Brain pericyte (primary cell): ENCODE data around the gene RASGRP4.
"Not testable (repeated sequence)": the region's sequence is repeated elsewhere in the genome, so short reads cannot be mapped to it uniquely, and the experiment has no call there.

Experiments used
- DNase-seq: peaks from one replicate; pipeline ENCODE4 v3.0.0-alpha.2; 2012; ENCODE audit warnings: low read depth, low spot score

RASGRP4 gene

DNA sequence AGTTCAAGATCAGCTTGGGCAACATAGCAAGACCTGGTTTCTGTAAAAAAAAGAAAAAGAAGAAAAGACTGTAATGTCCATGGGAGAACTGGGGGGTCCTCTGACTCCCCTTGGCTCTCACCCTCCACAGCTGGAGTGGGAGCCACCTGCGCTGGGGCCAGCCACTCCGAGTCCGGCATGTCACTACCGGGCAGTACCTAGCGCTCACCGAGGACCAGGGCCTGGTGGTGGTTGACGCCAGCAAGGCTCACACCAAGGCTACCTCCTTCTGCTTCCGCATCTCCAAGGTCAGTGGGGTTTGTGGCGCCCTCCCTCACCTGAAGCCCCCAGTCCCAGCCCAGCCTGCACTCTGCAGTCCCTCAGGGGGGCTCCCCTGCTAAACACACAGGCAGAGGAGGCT is 22.2 kb upstream of the RASGRP4 start:
- no peak for DNase-seq

- no peak for DNase-seq
Observed at GRCh38 chr19:38445362-38445761, 19.3 kb upstream of the RASGRP4 start.

DNA sequence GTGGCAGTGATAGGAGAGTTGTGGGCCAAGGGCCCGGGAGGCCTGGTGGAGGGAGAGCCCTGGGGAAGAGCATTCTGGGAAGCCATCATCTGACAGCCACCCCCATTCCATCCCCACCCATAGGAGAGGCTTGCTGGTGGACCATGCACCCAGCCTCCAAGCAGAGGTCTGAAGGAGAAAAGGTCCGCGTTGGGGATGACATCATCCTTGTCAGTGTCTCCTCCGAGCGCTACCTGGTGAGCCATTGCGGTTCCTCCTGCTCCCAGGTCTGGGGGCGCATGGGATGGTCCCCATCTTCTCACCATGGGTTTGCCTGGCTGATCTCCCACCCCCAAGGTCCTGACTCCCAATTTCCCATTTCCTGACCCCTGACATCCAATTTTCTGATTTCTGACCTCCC is 18.0 kb upstream of the RASGRP4 start:
- DNase-seq, result no peak

DNA sequence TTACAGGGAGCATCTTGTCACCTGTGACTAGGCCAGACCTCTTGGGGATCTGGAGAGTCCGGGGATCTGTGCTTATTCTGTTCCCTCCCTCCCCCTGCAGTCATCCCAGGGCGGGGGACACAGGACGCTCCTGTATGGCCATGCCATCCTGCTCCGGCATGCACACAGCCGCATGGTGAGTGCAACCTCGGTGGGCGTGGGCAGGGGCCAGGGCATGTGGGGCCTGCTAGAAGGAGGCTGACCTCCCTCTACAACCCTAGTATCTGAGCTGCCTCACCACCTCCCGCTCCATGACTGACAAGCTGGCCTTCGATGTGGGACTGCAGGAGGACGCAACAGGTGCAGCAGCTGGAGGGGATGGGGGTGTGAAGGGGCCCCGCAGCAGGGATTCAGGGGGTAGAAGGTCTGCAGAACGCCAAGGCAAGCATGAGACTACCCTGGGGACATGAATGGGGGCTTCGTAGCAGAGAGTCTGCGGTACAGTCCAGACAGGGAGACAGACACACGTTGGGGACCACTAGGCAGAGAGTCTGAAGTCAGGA is 17.5 kb upstream of the RASGRP4 start:
- no peak for DNase-seq

DNA sequence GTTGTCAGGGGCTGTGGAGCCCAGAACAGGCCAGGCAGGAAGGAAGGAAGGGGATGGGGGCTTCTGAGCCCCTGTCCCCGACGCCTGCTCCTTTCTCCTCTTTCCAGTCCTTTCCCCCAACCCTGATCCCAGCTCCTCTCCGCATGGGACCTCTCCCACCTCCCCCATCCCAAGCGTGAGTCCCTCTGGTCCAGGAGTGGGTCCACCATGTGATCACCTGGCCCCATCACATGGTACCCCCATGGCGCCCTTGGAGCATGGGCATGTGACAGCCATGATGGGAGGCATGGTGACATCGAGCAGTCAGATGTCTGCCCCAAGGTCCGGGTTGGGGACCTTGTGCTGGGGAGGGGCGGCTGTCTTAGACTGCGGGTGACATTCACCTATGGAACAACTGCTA is 16.7 kb upstream of the RASGRP4 start:
- no peak for DNase-seq

DNA sequence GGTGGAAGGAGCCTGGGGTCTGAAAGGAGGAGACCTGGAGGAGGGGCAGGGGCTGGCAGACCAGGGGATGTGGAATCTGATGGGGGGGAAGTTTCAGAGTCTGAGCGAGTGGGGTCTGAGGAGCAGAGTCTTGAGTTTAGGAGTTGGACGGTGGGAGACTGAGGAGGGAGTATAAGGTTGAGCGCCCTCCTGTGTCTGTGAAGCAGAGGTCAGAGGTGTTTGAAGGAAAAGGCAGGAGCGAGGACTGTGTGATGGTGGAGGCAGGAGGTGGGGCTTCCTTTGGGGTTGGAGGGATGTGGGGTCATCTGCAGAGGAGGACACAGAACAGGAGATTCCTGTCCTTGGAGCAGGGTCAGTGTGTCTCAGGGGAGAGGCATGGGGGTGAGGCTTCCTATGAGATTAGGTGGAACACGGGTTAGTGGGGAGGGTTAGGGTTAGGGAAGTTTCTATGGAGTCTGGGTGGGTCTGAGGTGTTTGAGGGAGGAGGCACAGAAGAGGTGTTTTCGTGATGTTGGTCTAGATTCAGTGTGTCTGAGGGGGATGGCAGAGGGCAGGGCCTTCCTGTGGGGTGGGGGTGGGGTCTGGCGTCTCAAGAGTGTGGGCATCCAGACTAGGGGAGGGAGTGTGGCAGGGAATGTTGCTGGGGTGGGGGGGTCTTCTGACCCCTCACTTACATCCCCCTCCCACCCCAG is 15.8 kb upstream of the RASGRP4 start:
- no peak for DNase-seq

GRCh38 chr19:38440592-38440991 is 14.6 kb upstream of the RASGRP4 start:
- DNase-seq, result no peak

DNA sequence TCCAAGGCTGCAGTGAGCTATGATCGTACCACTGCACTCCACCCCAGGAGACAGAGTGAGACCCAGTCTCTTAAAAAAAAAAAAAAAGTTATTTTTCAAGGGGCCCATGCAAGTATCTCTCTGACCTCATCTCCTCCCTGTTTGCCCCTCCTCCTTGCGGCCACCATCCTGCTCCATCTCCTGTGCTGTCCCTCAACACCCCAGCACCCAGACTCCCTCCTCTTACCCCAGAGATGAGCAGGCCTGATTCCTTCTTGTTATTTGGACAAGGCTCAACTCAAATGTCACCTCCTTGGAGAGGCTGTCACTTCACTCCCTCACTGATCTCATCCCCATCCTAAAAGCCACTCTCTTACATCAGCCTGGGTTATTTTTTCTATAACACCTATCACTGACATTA is 11.9 kb upstream of the RASGRP4 start:
- no peak for DNase-seq

GRCh38 chr19:38437295-38437694 is 11.3 kb upstream of the RASGRP4 start:
- no peak for DNase-seq

DNA sequence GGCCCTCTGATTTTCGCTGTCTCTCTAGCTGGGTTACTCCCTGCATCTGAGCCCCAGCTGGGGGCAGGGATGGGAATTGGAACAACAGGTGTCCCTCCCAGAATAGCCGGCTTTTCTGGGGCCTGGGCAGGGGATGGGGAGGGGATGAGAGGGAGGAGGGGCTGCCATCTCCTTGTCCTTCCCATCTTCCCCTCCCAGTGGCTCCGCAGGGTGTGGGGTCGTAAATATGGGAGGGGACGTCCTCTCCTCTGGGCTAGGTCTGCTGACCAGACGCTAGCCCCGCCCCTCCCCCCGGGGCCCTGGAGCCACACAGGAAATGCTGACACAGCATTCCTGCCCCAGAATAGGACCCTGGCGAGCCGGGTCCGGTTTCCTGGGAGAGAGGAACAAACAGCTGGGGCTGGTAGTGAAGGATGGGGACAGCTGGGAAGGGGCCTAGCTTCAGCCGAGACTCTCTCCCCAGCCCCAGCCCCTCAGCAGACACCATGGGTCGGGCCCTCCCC is 8.6 kb upstream of the RASGRP4 start:
- DNase-seq, result no peak

GRCh38 chr19:38433268-38433733 is 7.3 kb upstream of the RASGRP4 start, which contains the start of gene RYR1:
TSS of gene RYR1 (plus strand) at chr19:38433691. CDS start at chr19:38433830, 139 bp downstream.
- DNase-seq, result no peak

- no peak for DNase-seq
Observed at GRCh38 chr19:38430931-38431330, 4.9 kb upstream of the RASGRP4 start.

DNA sequence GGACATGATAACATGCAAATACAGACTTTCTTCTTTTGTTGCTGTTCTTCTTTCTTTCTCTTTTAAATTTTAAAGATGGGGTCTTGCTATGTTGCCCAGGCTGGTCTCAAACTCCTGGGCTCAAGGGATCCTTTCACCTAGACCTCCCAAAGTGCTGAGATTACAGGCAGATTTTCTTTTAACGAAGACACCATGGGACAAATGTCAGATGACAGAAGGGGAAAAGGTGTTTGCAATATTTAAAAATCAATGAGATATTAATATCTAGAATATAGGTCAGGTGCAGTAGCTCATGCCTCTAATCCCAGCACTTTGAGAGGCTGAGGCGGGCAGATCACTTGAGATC is 3.8 kb upstream of the RASGRP4 start:
- DNase-seq, result no peak

- no peak for DNase-seq
Observed at GRCh38 chr19:38429055-38429810, 3.2 kb upstream of the RASGRP4 start.

GRCh38 chr19:38427035-38427677 is 1.1 kb upstream of the RASGRP4 start:
- DNase-seq, result not testable (repeated sequence)

DNA sequence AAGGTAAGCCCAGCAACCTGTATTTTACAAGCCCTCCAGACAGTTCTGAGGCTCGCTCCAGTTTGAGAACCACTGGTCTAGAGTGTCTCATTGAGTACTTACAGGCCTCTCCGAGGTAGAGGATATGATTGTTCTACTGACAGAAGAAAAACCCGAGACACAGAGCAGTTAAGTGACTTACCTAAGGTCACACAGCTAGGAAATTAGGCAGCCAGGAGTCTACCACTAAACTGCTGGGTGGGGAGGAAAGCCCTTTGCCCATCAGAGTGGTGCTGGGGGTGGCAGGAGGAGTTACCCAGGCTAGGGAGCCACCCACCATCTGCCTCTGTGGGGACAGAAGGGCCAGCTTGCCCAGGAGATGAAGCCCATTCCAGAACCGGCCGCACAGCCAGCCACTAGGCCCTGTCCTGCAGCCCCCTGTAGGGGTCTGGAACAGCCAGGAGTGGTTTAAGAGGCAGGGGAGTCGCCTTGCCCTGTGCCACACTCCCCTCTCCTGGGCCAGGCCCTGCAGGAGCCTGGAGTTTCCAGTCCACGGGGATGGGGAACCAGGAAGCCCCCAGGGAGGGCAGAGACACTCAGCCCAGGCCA is 703 bp downstream of the RASGRP4 start:
- DNase-seq, result no peak

DNA sequence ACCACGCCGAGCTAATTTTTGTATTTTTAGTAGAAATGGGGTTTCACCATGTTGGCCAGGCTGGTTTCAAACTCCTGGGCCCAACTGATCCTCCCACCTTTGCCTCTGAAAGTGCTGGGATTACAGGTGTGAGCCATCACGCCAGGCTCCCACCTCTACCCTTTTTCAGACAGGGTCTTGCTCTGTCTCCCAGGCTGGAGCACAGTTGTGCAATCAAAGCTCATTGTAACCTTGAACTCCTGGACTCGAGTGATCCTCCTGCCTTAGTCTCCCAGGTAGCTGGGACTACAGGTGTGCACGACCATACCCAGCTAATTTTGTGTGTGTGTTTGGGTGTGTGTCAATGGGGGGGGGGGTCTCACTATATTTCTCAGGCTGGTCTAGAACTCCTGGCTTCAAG is 1.7 kb downstream of the RASGRP4 start:
- no peak for DNase-seq

DNA sequence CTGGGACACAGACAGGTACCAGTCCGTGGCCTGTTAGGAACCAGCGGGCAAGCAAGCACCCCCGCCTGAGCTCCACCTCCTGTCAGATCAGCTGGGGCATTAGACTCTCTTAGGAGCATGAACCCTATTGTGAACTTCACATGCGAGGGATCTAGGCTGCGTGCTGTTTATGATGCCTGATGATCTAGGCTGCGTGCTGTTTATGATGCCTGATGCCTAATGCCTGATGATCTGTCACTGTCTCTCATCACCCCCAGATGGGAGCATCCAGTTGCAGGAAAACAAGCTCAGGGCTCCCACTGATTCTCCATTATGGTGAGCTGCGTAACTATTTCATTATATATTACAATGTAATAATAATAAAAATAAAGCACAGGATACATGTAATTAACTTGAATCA is 3.6 kb downstream of the RASGRP4 start:
- DNase-seq, result no peak

- DNase-seq, result no peak
Observed at GRCh38 chr19:38421856-38422255, 4.2 kb downstream of the RASGRP4 start.

DNA sequence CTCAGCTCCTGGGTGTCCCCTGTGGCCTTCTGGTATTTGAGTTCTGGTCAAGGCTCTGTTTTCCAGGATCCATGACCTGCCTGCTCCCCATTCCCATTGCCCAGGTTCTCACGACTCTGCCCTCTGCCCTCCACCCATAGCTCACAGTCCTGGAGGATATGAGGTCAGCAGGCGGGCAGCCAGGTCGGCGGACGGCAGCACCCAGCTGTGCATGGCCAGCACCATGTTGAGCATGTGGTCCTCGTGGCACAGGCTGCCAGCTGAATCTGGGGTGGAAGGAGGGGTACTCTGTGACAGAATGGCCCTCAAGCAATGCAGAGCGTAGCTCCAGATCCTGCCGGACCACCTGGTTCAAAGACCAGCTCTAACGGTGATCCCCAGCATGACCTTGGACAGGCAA is 5.1 kb downstream of the RASGRP4 start:
- no peak for DNase-seq

DNA sequence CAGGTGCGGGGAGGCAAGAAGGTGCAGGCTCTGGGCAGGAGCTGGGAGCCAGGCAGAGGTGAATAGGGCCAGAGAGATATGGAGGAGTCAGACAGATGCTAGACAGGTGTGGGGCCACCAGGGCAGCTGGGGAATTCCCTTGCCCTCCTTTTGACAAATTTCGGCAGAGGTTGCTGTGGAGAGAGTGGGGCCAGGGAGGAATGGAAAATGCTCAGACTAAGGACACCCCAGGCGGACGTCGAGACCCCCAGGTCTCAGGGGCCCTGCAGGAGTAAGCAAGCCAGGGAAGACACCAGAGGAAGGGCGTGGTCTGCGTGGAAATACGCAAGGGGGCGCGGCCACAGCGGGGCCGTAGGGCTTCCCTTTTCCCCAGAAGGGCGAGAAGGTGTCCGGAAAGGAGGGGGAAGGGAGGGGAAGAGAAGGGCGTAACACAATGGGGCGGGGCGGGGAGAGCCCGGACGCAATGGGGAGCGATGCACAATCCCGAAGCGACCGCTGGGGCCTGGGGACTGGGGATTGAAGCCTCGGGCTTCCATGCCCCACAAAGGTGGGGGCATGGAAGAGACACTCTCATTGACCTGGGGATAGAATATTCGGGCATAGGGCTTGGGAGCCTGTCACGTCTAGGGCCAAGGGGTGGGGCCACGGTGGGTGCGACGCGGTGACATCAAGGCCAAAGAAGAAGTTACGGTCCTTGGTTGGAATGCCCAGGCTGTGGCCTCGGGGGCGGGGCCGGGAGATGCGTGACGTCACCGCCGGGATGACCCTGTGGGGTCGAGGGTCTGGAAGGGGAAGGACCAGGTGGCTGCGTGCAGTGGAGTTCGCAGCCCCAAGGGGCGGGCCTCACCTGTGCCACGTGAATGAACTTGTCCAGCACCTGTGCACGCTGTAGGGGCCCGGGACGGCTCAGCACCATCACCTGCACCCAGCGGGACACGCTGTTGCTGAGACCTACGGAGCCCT is 8.2 kb downstream of the RASGRP4 start:
- DNase-seq, result no peak
